PC-3 (cell line): ENCODE results near the gene FAM241B. TPM values are rescaled to one million over a fixed set of nuclear protein-coding genes. Genes with fewer than 3 reads are reported as not detected.

ENCODE experiments used
- ATAC-seq: fragments of 200-7000 bp; cut with Tn5 transposase; 2 replicates; pipeline ENCODE4 v1.9.1; 2020; ENCODE audit warnings: mild to moderate bottlenecking, moderate library complexity
- BruUV-seq: library from RNA; stranded (reverse); fragments of 400-500 nt; replicated peaks from 2 replicates; lab custom pipeline; 2021; lab: Mats Ljungman, UMichigan
- CTCF ChIA-PET: fragments of 300-600 bp; sonication (Branson Sonifier 250); formaldehyde crosslinking; loops from one replicate; lab custom pipeline; 2022; ENCODE audit warnings: antibody characterized with exemption; lab: Charles Lee
- POLR2A ChIA-PET: fragments of 300-600 bp; sonication (Branson Sonifier 250); formaldehyde crosslinking; loops from one replicate; lab custom pipeline; 2022; ENCODE audit warnings: antibody characterized with exemption; ENCODE audit not compliant: unreplicated experiment; lab: Charles Lee
- DNase-seq: peaks from one replicate; pipeline ENCODE4 v3.0.0-alpha.2; 2015
- H2AFZ ChIP-seq: fragments of 300-600 bp; sonication (generic); 2 replicates; pipeline ENCODE4 v1.6.0; 2016; ENCODE audit warnings: antibody characterized with exemption, low read length
- H3F3A ChIP-seq: fragments of 300-600 bp; sonication (generic); one replicate; pipeline ENCODE4 v1.6.0; 2017; ENCODE audit warnings: antibody characterized with exemption, low read length, control low read depth, mild to moderate bottlenecking; ENCODE audit not compliant: unreplicated experiment
- H3K27ac ChIP-seq: fragments of 300-600 bp; sonication (generic); 2 replicates; pipeline ENCODE4 v1.5.1; 2016; ENCODE audit warnings: mild to moderate bottlenecking, low read length
- H3K27me3 ChIP-seq: fragments of 300-600 bp; sonication (generic); 2 replicates; pipeline ENCODE4 v1.6.1; 2016; ENCODE audit warnings: low read length, mixed read lengths
- H3K36me3 ChIP-seq: fragments of 300-600 bp; sonication (generic); 2 replicates; pipeline ENCODE4 v1.6.1; 2016; ENCODE audit warnings: low read depth, mixed run types, low read length, mixed read lengths
- H3K4me1 ChIP-seq: fragments of 300-600 bp; sonication (generic); 2 replicates; pipeline ENCODE4 v1.5.1; 2016; ENCODE audit warnings: low read length; ENCODE audit not compliant: insufficient read depth
- H3K4me2 ChIP-seq: fragments of 300-600 bp; sonication (generic); 2 replicates; pipeline ENCODE4 v1.6.0; 2016; ENCODE audit warnings: low read length
- H3K4me3 ChIP-seq: fragments of 300-600 bp; sonication (generic); 2 replicates; pipeline ENCODE4 v1.5.1; 2016; ENCODE audit warnings: mild to moderate bottlenecking, low read length, mixed read lengths
- H3K79me2 ChIP-seq: fragments of 300-600 bp; sonication (generic); 2 replicates; pipeline ENCODE4 v1.6.1; 2017; ENCODE audit warnings: low read length, mixed read lengths
- H3K9ac ChIP-seq: fragments of 300-600 bp; sonication (generic); 2 replicates; pipeline ENCODE4 v1.6.0; 2016; ENCODE audit warnings: mild to moderate bottlenecking, low read length
- H3K9me2 ChIP-seq: fragments of 300-600 bp; sonication (generic); replicated peaks from 2 replicates; pipeline ENCODE4 v1.6.1; 2016; ENCODE audit warnings: mixed run types, low read length, mixed read lengths
- H3K9me3 ChIP-seq: fragments of 300-600 bp; sonication (generic); 2 replicates; pipeline ENCODE4 v1.6.1; 2016; ENCODE audit warnings: low read length, mixed read lengths
- H4K20me1 ChIP-seq: fragments of 300-600 bp; sonication (generic); 2 replicates; pipeline ENCODE4 v1.6.1; 2016; ENCODE audit warnings: low read length, mixed read lengths
- CTCF ChIP-seq: fragments of 300-600 bp; sonication (generic); conservative IDR thresholded peaks from 2 replicates; pipeline ENCODE4 v1.5.1; 2017; ENCODE audit warnings: antibody characterized with exemption, low read depth, mild to moderate bottlenecking, low read length
- EZH2 ChIP-seq: fragments of 300-600 bp; sonication (generic); IDR thresholded peaks from one replicate; pipeline ENCODE4 v1.6.1; 2017; ENCODE audit warnings: antibody characterized with exemption, mild to moderate bottlenecking, low read length; ENCODE audit not compliant: unreplicated experiment
- EZH2phosphoT487 ChIP-seq: fragments of 300-600 bp; sonication (generic); IDR thresholded peaks from 2 replicates; pipeline ENCODE4 v1.6.1; 2018; ENCODE audit warnings: mild to moderate bottlenecking, antibody characterized with exemption, low read length, borderline replicate concordance
- intact Hi-C: fragments of 100-400 bp; cut with micrococcal nuclease; formaldehyde crosslinking; loops from 2 replicates; pipeline ENCODE4 v1.9.0; 2023
- total RNA-seq: library from RNA; depleted of rRNA; stranded (reverse); fragments of >200 nt; gene quantifications from 2 replicates; pipeline ENCODE4 v1.2.3, GENCODE V29; 2014

Gene FAM241B
- total RNA-seq, 1 experiment from 2014 or later, result 45.4 TPM

- ChIA-PET POLR2A (no interaction called here), CTCF (interaction anchor here (0.6 kb wide), 1 partner anchor 34 kb away, joined by 5 read pairs; no protein-coding TSS in a partner anchor)
- intact Hi-C loops, result no loop called here
- Histone ChIP-seq H3K4me1 (no peaks in the 10 kb centered on the region), H3K9me2 (no peaks in the 10 kb centered on the region), H3K27ac (no peak overlapping the region), H2AFZ (no peak overlapping the region), H3K9ac (no peak overlapping the region), H3K27me3 (peaks cover 33% of the 10 kb centered on the region), H3K4me2 (no peak overlapping the region), H3K79me2 (no peaks in the 10 kb centered on the region), H3K36me3 (no peaks in the 10 kb centered on the region), H3K9me3 (peaks cover 17% of the 10 kb centered on the region), H3K4me3 (no peak overlapping the region), H4K20me1 (no peaks in the 10 kb centered on the region), H3F3A (no peaks in the 10 kb centered on the region)
- no peak for ATAC-seq
- TF ChIP-seq EZH2phosphoT487 (no peak), EZH2 (no peak)
- no TSS peak for BruUV-seq
- no peak for DNase-seq
Measured at GRCh38 chr10:69614130-69614529, 15.9 kb upstream of the FAM241B start.

- TF ChIP-seq CTCF, result no peak
- no peak overlapping the region for H3K27ac ChIP-seq
- no peaks in the 10 kb centered on the region for H3K79me2 ChIP-seq
- no peaks in the 10 kb centered on the region for H3K9me2 ChIP-seq
- peaks cover 2% of the 10 kb centered on the region; the same call in 1 of the 2 replicates for H3K9me3 ChIP-seq
- no peak overlapping the region for H3K9ac ChIP-seq
- BruUV-seq, result no TSS peak
- no peak for ATAC-seq
- no peak overlapping the region for H2AFZ ChIP-seq
- no peaks in the 10 kb centered on the region for H3K4me1 ChIP-seq
- H3K4me2 ChIP-seq, result no peak overlapping the region
- POLR2A ChIA-PET, result interaction anchor here (0.6 kb wide), 1 partner anchor 89 kb away, joined by 3 read pairs; no protein-coding TSS in a partner anchor
- peaks cover 52% of the 10 kb centered on the region for H3K27me3 ChIP-seq
- no peak overlapping the region for H3K4me3 ChIP-seq
- H3F3A ChIP-seq, result no peaks in the 10 kb centered on the region
- no peaks in the 10 kb centered on the region for H4K20me1 ChIP-seq
- DNase-seq, result no peak
- no peaks in the 10 kb centered on the region for H3K36me3 ChIP-seq
- CTCF ChIA-PET, result no interaction called here
- intact Hi-C loops, result no loop called here
Measured at GRCh38 chr10:69616358-69616757, 13.7 kb upstream of the FAM241B start.

- ChIA-PET POLR2A (no interaction called here), CTCF (no interaction called here)
- H3K27ac ChIP-seq, result no peak overlapping the region
- H3K4me3 ChIP-seq, result no peak overlapping the region
- no peak for DNase-seq
- no peak overlapping the region for H2AFZ ChIP-seq
- no peaks in the 10 kb centered on the region for H4K20me1 ChIP-seq
- no peaks in the 10 kb centered on the region for H3K79me2 ChIP-seq
- no peaks in the 10 kb centered on the region for H3K4me1 ChIP-seq
- BruUV-seq, result no TSS peak
- H3K9me3 ChIP-seq, result no peaks in the 10 kb centered on the region; the same call in 1 of the 2 replicates
- H3F3A ChIP-seq, result no peaks in the 10 kb centered on the region
- no peak overlapping the region for H3K9ac ChIP-seq
- intact Hi-C loops, result no loop called here
- no peak for ATAC-seq
- peaks cover 69% of the 10 kb centered on the region for H3K27me3 ChIP-seq
- H3K4me2 ChIP-seq, result no peak overlapping the region
- TF ChIP-seq EZH2 (no peak), CTCF (no peak), EZH2phosphoT487 (no peak)
- no peaks in the 10 kb centered on the region for H3K36me3 ChIP-seq
- no peaks in the 10 kb centered on the region for H3K9me2 ChIP-seq
Measured at GRCh38 chr10:69618746-69619145, 11.3 kb upstream of the FAM241B start.
